ENCODE data around the gene DNAJC15. TPM values are rescaled to one million over a fixed set of nuclear protein-coding genes. Genes with fewer than 3 reads are reported as not detected.

DNAJC15 gene
- total and polyA plus RNA-seq, 2 of the 8 experiments (the other 6 are each of a cell fraction or from before 2014, with no cell fraction given), result 5.8 to 20.8 TPM

DNA sequence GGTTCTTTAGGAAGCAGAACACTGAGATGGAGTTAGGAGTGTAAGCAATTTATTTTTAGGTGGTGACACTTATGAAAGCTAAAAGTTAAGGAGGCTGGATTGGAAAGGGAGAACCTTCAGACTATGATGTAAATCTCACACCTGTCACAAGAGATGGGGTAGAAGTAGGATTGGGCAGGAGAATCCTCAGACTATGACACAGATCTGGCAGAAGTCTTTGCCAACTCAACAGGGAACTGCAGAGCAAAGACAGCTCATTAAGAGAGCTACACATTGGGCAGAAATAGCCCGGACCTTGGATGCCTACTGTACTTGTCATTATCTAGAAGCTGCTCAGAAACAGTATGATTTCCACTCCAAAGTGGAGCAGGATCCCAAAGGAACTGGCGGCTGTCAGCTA is 134.4 kb downstream of the DNAJC15 start:
- no peak overlapping the region for H3K9ac ChIP-seq (replicated peaks in 1 of 4; ENCODE audit: extremely low read depth in 1 of 4, low read depth in 3 of 4, low read length in 3 of 4)
- TF ChIP-seq SP4 (IDR thresholded peaks at IDR 0.05; ENCODE audit: low read length) (no peak), NRF1 (IDR thresholded peaks at IDR 0.05; ENCODE audit: low read depth, low read length) (no peak), SRF (IDR thresholded peaks at IDR 0.05; ENCODE audit: low read depth, low read length) (no peak), CBX5 (IDR thresholded peaks at IDR 0.05; ENCODE audit: low read depth, low read length) (no peak), CTBP2 (IDR thresholded peaks at IDR 0.05; ENCODE audit: borderline replicate concordance, insufficient read depth, insufficient read length, low read length) (no peak), SP1 (IDR thresholded peaks at IDR 0.05; ENCODE audit: low read depth, low read length) (no peak), KDM4A (IDR thresholded peaks at IDR 0.05; ENCODE audit: low read depth, low read length, severe bottlenecking) (no peak), RAD21 (IDR thresholded peaks at IDR 0.05 in 1 of 2, conservative IDR thresholded peaks at IDR 0.05 in 1 of 2; ENCODE audit: low read depth in 2 of 2, low read length in 2 of 2) (no peak)
- TF ChIP-seq, protein P1, sequence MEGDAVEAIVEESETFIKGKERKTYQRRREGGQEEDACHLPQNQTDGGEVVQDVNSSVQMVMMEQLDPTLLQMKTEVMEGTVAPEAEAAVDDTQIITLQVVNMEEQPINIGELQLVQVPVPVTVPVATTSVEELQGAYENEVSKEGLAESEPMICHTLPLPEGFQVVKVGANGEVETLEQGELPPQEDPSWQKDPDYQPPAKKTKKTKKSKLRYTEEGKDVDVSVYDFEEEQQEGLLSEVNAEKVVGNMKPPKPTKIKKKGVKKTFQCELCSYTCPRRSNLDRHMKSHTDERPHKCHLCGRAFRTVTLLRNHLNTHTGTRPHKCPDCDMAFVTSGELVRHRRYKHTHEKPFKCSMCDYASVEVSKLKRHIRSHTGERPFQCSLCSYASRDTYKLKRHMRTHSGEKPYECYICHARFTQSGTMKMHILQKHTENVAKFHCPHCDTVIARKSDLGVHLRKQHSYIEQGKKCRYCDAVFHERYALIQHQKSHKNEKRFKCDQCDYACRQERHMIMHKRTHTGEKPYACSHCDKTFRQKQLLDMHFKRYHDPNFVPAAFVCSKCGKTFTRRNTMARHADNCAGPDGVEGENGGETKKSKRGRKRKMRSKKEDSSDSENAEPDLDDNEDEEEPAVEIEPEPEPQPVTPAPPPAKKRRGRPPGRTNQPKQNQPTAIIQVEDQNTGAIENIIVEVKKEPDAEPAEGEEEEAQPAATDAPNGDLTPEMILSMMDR (IDR thresholded peaks at IDR 0.05; ENCODE audit: control extremely low read depth in 1 of 3, insufficient read depth in 1 of 3, low read depth in 1 of 3, low read length in 3 of 3), result no peak
- TF ChIP-seq, protein P2, sequence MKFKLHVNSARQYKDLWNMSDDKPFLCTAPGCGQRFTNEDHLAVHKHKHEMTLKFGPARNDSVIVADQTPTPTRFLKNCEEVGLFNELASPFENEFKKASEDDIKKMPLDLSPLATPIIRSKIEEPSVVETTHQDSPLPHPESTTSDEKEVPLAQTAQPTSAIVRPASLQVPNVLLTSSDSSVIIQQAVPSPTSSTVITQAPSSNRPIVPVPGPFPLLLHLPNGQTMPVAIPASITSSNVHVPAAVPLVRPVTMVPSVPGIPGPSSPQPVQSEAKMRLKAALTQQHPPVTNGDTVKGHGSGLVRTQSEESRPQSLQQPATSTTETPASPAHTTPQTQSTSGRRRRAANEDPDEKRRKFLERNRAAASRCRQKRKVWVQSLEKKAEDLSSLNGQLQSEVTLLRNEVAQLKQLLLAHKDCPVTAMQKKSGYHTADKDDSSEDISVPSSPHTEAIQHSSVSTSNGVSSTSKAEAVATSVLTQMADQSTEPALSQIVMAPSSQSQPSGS (IDR thresholded peaks at IDR 0.05; ENCODE audit: low read length), result no peak

More for the DNA sequence above, 134.4 kb downstream of the DNAJC15 start:
- no peak overlapping the region for H4K8ac ChIP-seq (ENCODE audit: extremely low read depth, insufficient read depth, low read length)
- H2BK5ac ChIP-seq (ENCODE audit: low read depth, low read length), result no peak overlapping the region
- H3K9me3 ChIP-seq (ENCODE audit: insufficient read depth in 2 of 2, low read depth in 1 of 2, low read length in 1 of 2), result no peaks in the 10 kb centered on the region
- H2BK20ac ChIP-seq (ENCODE audit: low read length), result no peak overlapping the region
- H2BK120ac ChIP-seq (replicated peaks; ENCODE audit: low read depth, low read length), result no peak overlapping the region
- FAIRE-seq (no peak), DNase-seq (ENCODE audit: low read depth in 1 of 2, low spot score in 2 of 2) (no peak)
- no peak overlapping the region for H3K4me2 ChIP-seq (ENCODE audit: insufficient read depth in 1 of 2, low read depth in 2 of 2, low read length in 2 of 2)
- ChIA-PET POLR2A (ENCODE audit: partially characterized antibody) (no interaction called here), CTCF (ENCODE audit: partially characterized antibody) (interaction anchor here (0.6 to 1.6 kb wide), 5 partner anchors 8 to 129 kb away, joined by 3 to 5 read pairs (median 4); no protein-coding TSS in a partner anchor)
- H3K27me3 ChIP-seq (replicated peaks in 1 of 4; ENCODE audit: control insufficient read depth in 3 of 4, extremely low read depth in 1 of 4, insufficient read depth in 3 of 4, low read length in 3 of 4), result no peaks in the 10 kb centered on the region
- H4K20me1 ChIP-seq (replicated peaks in 1 of 2; ENCODE audit: control insufficient read depth in 1 of 2, insufficient read depth in 2 of 2, low read length in 2 of 2), result no peaks in the 10 kb centered on the region
- H2BK15ac ChIP-seq (ENCODE audit: low read length), result no peak overlapping the region
- no peak overlapping the region for H3K27ac ChIP-seq (ENCODE audit: low read depth, low read length)
- H3K4me1 ChIP-seq (replicated peaks in 1 of 4; ENCODE audit: control insufficient read depth in 3 of 4, insufficient read depth in 4 of 4, low read length in 3 of 4), result peaks cover 0 to 3% (median 0%) of the 10 kb centered on the region in 4 experiments; a peak in 1 of 7 replicates
- H4K91ac ChIP-seq (replicated peaks; ENCODE audit: insufficient read length, low read length), result no peak overlapping the region
- no peak overlapping the region for H3K18ac ChIP-seq (ENCODE audit: extremely low read depth, low read length)
- no peak overlapping the region for H3K4ac ChIP-seq (replicated peaks; ENCODE audit: insufficient read length, low read depth, low read length)
- H3K14ac ChIP-seq (ENCODE audit: insufficient read length), result no peak overlapping the region
- no peak overlapping the region for H3K23ac ChIP-seq (ENCODE audit: insufficient read length)
- H2BK12ac ChIP-seq (ENCODE audit: low read depth, low read length), result no peak overlapping the region
- no peaks in the 10 kb centered on the region for H3K23me2 ChIP-seq (ENCODE audit: low read depth, low read length)
- H3K36me3 ChIP-seq (ENCODE audit: control insufficient read depth in 2 of 4, insufficient read depth in 4 of 4, low read length in 3 of 4), result no peaks in the 10 kb centered on the region; a peak in 1 of 8 replicates
- H4K5ac ChIP-seq (ENCODE audit: insufficient read length, low read depth, low read length), result no peak overlapping the region
- H2AK5ac ChIP-seq (ENCODE audit: low read depth, low read length), result no peak overlapping the region
- no peaks in the 10 kb centered on the region for H3K79me1 ChIP-seq (ENCODE audit: low read depth, low read length)
- no peaks in the 10 kb centered on the region for H3K79me2 ChIP-seq (ENCODE audit: control insufficient read depth in 1 of 2, insufficient read depth in 2 of 2, low read length in 2 of 2)
- H3K4me3 ChIP-seq (ENCODE audit: extremely low read depth in 1 of 4, insufficient read depth in 2 of 4, low read depth in 3 of 4, low read length in 4 of 4), result no peak overlapping the region
- H3K56ac ChIP-seq (replicated peaks; ENCODE audit: insufficient read length, low read depth, low read length), result no peak overlapping the region
- no peak overlapping the region for H2AFZ ChIP-seq (ENCODE audit: low read length)
- 89% methylated on average over 2 of the region's 2 CpGs; no CpG with 5 or more reads in 1 of the 2 experiments for WGBS, 2 experiments (ENCODE audit: extremely low coverage in 1 of 2, insufficient coverage in 1 of 2, insufficient read length in 1 of 2, insufficient replicate concordance in 2 of 2, low coverage in 1 of 2, low lambda C conversion rate in 2 of 2, missing lambda C conversion rate in 1 of 2)
